HG03135 (cell line): ENCODE data around the gene VMO1.

Experiments
- ATAC-seq: cut with Tn5 transposase; IDR thresholded peaks from one replicate; pipeline ENCODE4 v1.9.1; 2021; ENCODE audit warnings: mild to moderate bottlenecking, moderate library complexity; ENCODE audit not compliant: unreplicated experiment

Gene VMO1, protein sequence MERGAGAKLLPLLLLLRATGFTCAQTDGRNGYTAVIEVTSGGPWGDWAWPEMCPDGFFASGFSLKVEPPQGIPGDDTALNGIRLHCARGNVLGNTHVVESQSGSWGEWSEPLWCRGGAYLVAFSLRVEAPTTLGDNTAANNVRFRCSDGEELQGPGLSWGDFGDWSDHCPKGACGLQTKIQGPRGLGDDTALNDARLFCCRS

DNA sequence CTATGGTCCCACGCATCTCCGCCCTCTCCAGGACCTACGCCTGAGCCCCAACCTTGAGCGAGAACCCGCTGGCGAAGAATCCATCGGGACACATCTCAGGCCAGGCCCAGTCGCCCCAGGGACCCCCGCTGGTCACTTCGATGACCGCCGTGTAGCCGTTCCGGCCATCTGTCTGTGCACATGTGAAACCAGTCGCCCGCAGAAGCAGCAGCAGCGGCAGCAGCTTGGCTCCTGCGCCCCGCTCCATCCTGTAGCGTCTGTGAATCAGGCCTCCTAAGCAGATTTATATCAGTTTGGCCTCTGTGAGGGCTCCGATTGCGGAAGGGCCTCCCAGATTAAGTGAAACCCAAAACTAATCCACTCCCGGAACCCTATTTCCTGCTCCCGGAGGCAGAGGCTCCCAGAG is at the start of gene VMO1:
VMO1 (minus strand) TSS at position 259 of the 406 bp plus-strand sequence; CDS start at position 247, 12 bp downstream.
- no peak for ATAC-seq

GRCh38 chr17:4834681-4835020 is 48.5 kb upstream of the VMO1 start:
- ATAC-seq = no peak

- no peak for ATAC-seq
These were observed 47.9 kb upstream of the VMO1 start for GRCh38 chr17:4833941-4834680.

GRCh38 chr17:4833178-4833940 is 47.2 kb upstream of the VMO1 start, which contains the start of gene MINK1:
MINK1 (plus strand) TSS chr17:4833340; CDS start chr17:4833584, 244 bp downstream.
- peak; percentile 80 for ATAC-seq

DNA sequence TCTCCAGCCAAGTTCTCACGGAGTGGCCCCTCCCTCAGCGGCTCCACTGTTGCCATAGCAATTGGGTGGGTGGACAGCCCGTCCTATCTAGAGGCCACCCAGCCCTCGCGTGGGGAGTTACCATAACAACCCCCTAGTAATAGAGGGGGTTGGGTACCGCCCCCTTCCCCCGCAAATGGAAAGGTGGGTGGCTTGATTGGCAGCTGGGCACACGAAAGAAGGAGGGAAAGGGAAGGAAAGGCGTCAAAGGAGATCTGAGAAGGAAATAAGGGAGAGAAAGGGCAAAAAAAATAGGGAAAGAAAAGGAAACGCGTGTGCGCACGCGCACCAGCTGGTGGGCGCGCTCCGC is 46.6 kb upstream of the VMO1 start:
- ATAC-seq = peak; percentile 21

DNA sequence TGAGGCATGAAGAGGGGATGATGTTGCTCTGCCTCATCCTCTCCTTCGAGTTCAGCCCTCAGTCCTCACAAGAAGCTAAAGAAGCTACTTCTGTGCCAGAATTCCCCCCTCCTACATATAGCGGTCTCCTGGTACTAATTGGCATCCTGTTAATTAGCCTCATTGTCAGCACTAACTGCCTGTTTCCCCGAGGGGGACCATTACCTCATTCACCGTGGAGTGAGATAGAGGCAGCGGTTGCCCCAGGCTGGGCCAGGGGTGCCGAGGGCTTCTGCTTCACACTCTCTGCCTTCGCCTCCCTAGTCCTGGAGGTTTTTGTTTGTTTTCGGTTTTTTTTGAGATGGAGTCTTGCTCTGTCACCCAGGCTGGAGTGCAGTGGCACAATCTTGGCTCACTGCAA is 41.2 kb upstream of the VMO1 start:
- ATAC-seq = no peak

DNA sequence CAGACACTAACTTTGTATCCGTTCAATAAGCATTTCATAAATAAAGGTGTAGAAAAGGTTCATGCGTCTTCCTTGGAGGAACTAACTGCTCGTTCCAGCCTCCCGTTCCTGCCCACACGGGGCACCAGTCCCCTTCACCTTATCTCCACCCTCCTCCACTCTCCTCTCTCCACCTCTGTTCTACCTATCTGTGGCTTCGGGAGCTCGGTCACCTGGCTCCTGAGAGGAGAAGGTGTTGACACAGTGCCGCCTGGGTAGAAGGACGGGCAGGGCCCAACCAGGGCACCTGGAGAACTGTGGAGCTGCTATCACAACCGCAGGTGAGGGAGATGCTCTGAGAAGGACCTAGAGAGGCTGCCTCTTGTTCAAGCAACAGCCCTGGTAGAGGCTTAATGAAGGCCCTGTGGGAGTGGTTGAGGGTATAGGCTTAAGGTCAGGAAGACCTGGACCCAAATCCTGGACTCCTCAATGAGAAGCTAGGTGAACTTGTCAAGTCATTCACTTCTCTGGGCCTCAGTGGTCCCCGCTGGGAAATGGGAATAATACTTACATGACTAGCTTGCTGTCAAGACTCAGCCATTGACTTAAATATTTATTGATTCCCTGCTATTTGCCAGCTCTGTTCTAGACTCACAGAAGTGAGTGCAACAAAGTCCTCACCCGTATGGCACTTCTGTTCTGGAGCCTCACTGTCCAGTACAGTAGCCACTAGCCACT is 37.4 kb upstream of the VMO1 start:
- no peak for ATAC-seq

- no peak for ATAC-seq
These were observed 36.7 kb upstream of the VMO1 start for GRCh38 chr17:4822835-4823234.

GRCh38 chr17:4818276-4818675 is 32.1 kb upstream of the VMO1 start:
- ATAC-seq = no peak

DNA sequence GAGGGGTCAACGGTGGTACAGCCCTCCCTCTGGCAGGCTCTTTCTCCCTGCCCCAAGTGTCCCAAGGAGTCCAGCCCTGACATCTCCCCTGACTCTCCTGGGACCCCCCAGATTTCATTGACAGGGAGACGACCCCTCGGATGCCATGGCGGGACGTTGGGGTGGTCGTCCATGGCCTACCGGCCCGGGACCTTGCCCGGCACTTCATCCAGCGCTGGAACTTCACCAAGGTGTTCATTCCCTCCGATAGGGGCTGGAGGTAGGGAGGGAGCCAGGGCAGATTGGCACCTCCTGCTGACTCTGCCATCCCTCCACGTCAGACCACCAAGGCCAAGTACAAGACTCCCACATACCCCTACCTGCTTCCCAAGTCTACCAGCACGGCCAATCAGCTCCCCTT is 30.7 kb upstream of the VMO1 start:
- ATAC-seq = no peak

- ATAC-seq = no peak
These were observed 29.0 kb upstream of the VMO1 start for GRCh38 chr17:4815043-4815675.

DNA sequence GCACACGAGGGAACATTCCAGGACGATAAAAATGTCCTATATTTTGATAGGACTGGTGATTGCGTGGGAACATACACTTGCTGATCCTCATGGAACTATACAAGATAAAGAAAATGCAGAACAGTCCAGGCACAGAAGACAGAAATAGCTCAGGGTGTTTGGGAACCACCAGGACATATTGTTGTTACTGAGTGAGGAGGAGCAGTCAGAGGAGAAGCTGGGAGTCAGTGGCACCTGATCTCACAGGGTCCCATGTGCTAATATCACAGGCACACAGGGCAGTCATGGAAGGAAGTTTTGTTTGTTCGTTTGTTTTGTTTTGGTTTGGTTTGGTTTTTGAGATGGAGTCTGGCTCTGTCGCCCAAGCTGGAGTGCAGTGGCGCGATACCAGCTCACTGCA is 26.5 kb upstream of the VMO1 start:
- no peak for ATAC-seq

DNA sequence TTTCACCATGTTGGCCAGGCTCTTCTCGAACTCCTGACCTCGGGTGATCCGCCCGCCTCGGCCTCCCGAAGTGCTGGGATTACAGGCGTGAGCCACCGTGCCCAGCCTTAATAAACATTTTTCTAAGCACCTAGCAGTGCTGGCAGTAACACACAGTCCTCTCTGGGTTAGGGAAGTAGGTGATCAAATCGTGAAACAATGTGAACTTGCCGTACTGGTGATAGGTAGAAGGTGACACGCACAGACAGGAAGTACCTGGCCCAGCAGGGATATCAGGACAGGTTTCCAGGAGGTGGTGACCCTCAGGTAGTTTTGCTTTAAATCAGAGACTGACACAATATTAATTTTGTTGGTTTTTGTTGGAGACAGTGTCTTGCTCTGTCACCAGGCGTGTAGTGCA is 25.3 kb upstream of the VMO1 start:
- no peak for ATAC-seq

- ATAC-seq = no peak
These were observed 24.6 kb upstream of the VMO1 start for GRCh38 chr17:4810696-4811290.

GRCh38 chr17:4808378-4808767 is 22.2 kb upstream of the VMO1 start:
- ATAC-seq = no peak

GRCh38 chr17:4807605-4808377 is 21.6 kb upstream of the VMO1 start:
- no peak for ATAC-seq

GRCh38 chr17:4806777-4807604 is 20.8 kb upstream of the VMO1 start, which contains the start of gene PLD2:
PLD2 (plus strand) TSS chr17:4807152; CDS start chr17:4807773, 621 bp downstream.
- peak; percentile 88 for ATAC-seq

- no peak for ATAC-seq
These were observed 20.3 kb upstream of the VMO1 start for GRCh38 chr17:4806456-4806776.

DNA sequence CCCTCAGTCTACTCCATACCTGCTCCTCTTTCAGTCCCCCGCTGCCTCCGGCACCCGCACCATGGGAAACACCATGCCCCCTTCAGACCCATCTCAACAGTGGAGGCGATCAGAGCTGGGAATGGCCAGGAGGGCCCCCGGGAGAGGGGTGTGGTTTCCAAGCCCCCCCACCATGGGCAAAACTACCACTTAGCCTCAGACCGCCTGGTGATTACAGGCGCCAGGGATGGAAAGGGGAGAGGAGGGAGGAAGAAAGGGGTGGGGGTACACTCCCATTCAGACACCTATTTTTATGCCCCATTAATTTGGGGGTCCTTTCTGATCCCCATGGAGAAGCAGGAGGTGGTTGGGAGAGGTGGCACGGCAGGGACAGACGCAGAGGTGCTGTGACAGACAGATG is 16.1 kb upstream of the VMO1 start, which contains the start of gene C17orf114:
C17orf114 (minus strand) TSS at position 101 of the 400 bp plus-strand sequence.
- no peak for ATAC-seq
